ENCODE measurements around the gene ZKSCAN4. TPM values are rescaled to one million over a fixed set of nuclear protein-coding genes. Genes with fewer than 3 reads are reported as not detected.
A peak's percentile ranks its signal among the peaks of the same experiment; 100 is the strongest.

The ZKSCAN4 gene
- total and polyA plus RNA-seq, 10 of the 15 experiments (the other 5 are each of a cell fraction or from before 2014, with no cell fraction given), result 3.0 to 6.5 (median 5.0) TPM

GRCh38 chr6:28220257-28221133 lies 31.6 kb downstream of the ZKSCAN4 start:
- H3K27me3 ChIP-seq (replicated peaks in 1 of 2; ENCODE audit: control insufficient read depth in 2 of 2, insufficient read depth in 2 of 2, low read length in 1 of 2), result no peaks in the 10 kb centered on the region
- H3K9me3 ChIP-seq (replicated peaks; ENCODE audit: control insufficient read depth, insufficient read depth, low read length), result no peaks in the 10 kb centered on the region; the same call in 2 of the 3 replicates
- WGBS (ENCODE audit: insufficient coverage, insufficient replicate concordance, low lambda C conversion rate, missing lambda C conversion rate), result 4% methylated on average over 6 of the region's 6 CpGs
- no peaks in the 10 kb centered on the region for H4K20me1 ChIP-seq (ENCODE audit: control insufficient read depth, insufficient read depth)
- in situ Hi-C loops (cut with MboI) (no loop called here), intact Hi-C loops (cut with micrococcal nuclease; ENCODE audit: unreplicated experiment) (no loop called here)
- ATAC-seq (no peak), FAIRE-seq (no peak), DNase-seq (ENCODE audit: low read depth, low spot score) (no peak)
- no peak overlapping the region for H3K27ac ChIP-seq (ENCODE audit: control insufficient read depth, insufficient read depth)
- peak overlapping the region; percentile 42; the same call in 1 of the 2 replicates for H2AFZ ChIP-seq (ENCODE audit: control insufficient read depth, low read depth, low read length)
- ChIA-PET POLR2A (interaction anchor here (0.6 to 2.1 kb wide), 4 partner anchors 9 to 695 kb away, joined by 3 to 8 read pairs (median 4); partner anchors contain the start of gene ZSCAN26), RAD21 (ENCODE audit: unreplicated experiment) (interaction anchor here (0.5 to 0.9 kb wide), 2 partner anchors 136 to 330 kb away, joined by 3 to 4 read pairs; a partner anchor contains a TSS), SMC1A (ENCODE audit: uncharacterized antibody, unreplicated experiment) (interaction anchor here (0.7 to 3.2 kb wide), 6 partner anchors 13 to 136 kb away, joined by 3 to 13 read pairs (median 3); partner anchors contain the start of genes ZKSCAN8 and ZSCAN26), CTCF (interaction anchor here (0.6 to 1.6 kb wide), 5 partner anchors 9 to 1010 kb away, joined by 3 to 5 read pairs (median 3); no protein-coding TSS in a partner anchor)
- no peaks in the 10 kb centered on the region for H3K36me3 ChIP-seq (ENCODE audit: control insufficient read depth in 2 of 2, insufficient read depth in 2 of 2, low read length in 1 of 2)
- peaks cover 3% of the 10 kb centered on the region; the same call in 1 of the 2 replicates for H3K4me1 ChIP-seq (ENCODE audit: control insufficient read depth, insufficient read depth, low read length)
- H3K79me2 ChIP-seq (ENCODE audit: control insufficient read depth, insufficient read depth, low read length), result peaks cover 7% of the 10 kb centered on the region
- H3K9ac ChIP-seq (ENCODE audit: control insufficient read depth, insufficient read depth, low read length), result no peak overlapping the region
- H3K4me3 ChIP-seq, result no peak overlapping the region
- BruUV-seq (replicated peaks), result no TSS peak
- no peak overlapping the region for H3K4me2 ChIP-seq (ENCODE audit: control insufficient read depth, insufficient read depth)
- no peak for TF ChIP-seq RELA (IDR thresholded peaks at IDR 0.05; ENCODE audit: borderline replicate concordance, partially characterized antibody)
- TF ChIP-seq PBX3 (IDR thresholded peaks at IDR 0.05; ENCODE audit: insufficient replicate concordance, low read depth, low read length), result no peak
- no peak for TF ChIP-seq RELB (IDR thresholded peaks at IDR 0.05; ENCODE audit: low read depth)
- TF ChIP-seq E4F1 (IDR thresholded peaks at IDR 0.05; ENCODE audit: borderline replicate concordance, partially characterized antibody), result no peak
- no peak for TF ChIP-seq PKNOX1 (IDR thresholded peaks at IDR 0.05)
- TF ChIP-seq KAT2A (conservative IDR thresholded peaks at IDR 0.05; ENCODE audit: control insufficient read depth, low read depth, low read length), result no peak
- TF ChIP-seq BRCA1 (IDR thresholded peaks at IDR 0.05; ENCODE audit: low read depth, low read length), result no peak
- no peak for TF ChIP-seq GATAD2B (conservative IDR thresholded peaks at IDR 0.05; ENCODE audit: low read depth)
- TF ChIP-seq PRDM15 (CRISPR knock-in tag; IDR thresholded peaks at IDR 0.05), result no peak
- TF ChIP-seq MYC (IDR thresholded peaks at IDR 0.05; ENCODE audit: insufficient read depth, insufficient read length, insufficient replicate concordance, low read length, severe bottlenecking), result no peak

Data from GM12878 (cell line).